ENCODE results near the gene DNAJB12. TPM values are rescaled to one million over a fixed set of nuclear protein-coding genes. Genes with fewer than 3 reads are reported as not detected.
A peak's percentile ranks its signal among the peaks of the same experiment; 100 is the strongest.
"Not testable (repeated sequence)": the region's sequence is repeated elsewhere in the genome, so short reads cannot be mapped to it uniquely, and the experiment has no call there.

DNAJB12 gene
- 10 to 100 TPM; 37.0 to 38.9 (median 37.7) TPM for total RNA-seq
- long read RNA-seq, donor 1, full-length matches to known transcripts: 45 of 83 reads
- long read RNA-seq, donor 1, partial matches to known transcripts: 2 of 83 reads
- long read RNA-seq, donor 1, other reads (novel, unspliced or antisense): 36 of 83 reads
- long read RNA-seq, donor 2, full-length matches to known transcripts: 38 of 60 reads
- long read RNA-seq, donor 2, partial matches to known transcripts: 7 of 60 reads
- long read RNA-seq, donor 2, other reads (novel, unspliced or antisense): 15 of 60 reads

DNA sequence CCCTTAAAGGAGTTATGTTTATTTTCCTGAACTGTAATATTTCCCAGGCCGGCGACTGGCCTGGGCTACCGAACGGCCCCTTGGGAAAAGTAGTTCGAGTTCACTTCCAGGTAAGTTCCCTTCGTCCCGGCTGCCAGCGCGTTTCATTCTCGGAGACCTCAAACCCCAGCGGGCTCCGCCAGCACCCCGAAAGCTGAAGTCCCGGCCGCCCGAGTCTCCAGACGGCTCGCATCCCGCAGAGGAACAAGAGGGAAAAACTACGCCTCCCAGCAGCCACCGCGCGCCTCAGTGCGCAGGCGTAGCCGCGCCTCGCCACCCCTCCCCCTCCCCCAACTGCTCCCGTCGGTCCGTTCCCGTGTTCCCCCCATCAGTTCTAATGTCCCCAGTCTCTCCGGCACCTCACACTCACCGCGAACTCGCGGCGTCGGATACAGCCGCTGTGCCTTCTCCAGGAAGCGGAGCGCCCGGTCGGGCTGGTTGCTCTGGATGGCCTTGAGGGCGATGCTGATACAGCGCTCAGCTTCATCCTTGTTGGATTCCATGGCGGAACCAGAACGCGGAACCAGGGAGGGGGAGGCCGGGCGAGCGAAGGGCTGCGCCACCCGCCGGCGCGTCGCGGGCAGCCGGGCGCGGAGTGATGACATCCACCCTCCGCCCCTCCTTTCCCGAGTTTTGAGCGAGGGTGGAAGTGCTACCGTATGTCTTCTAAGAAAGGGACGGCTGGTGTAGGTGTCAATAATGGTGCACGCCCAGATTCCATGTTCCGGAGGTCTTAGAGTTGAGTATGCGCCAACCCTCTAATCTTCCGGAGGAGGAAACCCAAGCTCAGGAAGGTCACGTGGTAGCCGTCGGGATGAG, at the start of gene DNAJB12:
DNAJB12 (minus strand) TSS at position 564 of the 858 bp plus-strand sequence; CDS start at position 542, 22 bp downstream.
- intact Hi-C loops (cut with DNase I, micrococcal nuclease): no loop called here
- Histone ChIP-seq H3K4me3 (peak within 1 kb of the TSS; percentile 77), H3K9me3 (no peaks in the 10 kb centered on the region), H3K36me3 (ENCODE audit: low read depth) (no peaks in the 10 kb centered on the region), H3K4me1 (ENCODE audit: low read depth) (peaks cover 17% of the 10 kb centered on the region)
- TF ChIP-seq, protein P1, sequence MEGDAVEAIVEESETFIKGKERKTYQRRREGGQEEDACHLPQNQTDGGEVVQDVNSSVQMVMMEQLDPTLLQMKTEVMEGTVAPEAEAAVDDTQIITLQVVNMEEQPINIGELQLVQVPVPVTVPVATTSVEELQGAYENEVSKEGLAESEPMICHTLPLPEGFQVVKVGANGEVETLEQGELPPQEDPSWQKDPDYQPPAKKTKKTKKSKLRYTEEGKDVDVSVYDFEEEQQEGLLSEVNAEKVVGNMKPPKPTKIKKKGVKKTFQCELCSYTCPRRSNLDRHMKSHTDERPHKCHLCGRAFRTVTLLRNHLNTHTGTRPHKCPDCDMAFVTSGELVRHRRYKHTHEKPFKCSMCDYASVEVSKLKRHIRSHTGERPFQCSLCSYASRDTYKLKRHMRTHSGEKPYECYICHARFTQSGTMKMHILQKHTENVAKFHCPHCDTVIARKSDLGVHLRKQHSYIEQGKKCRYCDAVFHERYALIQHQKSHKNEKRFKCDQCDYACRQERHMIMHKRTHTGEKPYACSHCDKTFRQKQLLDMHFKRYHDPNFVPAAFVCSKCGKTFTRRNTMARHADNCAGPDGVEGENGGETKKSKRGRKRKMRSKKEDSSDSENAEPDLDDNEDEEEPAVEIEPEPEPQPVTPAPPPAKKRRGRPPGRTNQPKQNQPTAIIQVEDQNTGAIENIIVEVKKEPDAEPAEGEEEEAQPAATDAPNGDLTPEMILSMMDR (IDR thresholded peaks at IDR 0.05): no peak
- ATAC-seq (peak; percentile 96), DNase-seq (peak; percentile 91 to 93 (median 93))

DNA sequence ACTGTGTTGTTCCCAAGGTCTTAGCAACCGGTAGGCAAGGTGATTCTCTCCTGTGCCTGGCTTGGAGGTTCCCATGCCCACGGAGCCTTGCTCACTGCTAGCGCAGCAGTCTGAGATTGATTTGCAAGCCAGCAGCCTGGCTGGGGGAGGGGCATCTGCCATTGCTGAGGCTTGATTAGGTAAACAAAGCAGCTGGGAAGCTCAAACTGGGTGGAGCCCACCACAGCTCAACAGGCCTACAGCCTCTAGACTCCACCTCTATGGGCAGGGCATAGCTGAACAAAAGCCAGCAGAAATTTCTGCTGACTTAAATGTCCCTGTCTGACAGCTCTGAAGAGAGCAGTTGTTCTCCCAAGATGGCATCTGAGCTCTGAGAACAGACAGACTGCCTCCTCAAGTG, 40.9 kb upstream of the DNAJB12 start:
- H3K36me3 ChIP-seq (ENCODE audit: low read depth); H3K4me3 ChIP-seq; H3K9me3 ChIP-seq; ATAC-seq; intact Hi-C loops (cut with DNase I, micrococcal nuclease); H3K4me1 ChIP-seq (ENCODE audit: low read depth): not testable (repeated sequence)
- DNase-seq: peak in 1 of 3 donors; percentile 6

DNA sequence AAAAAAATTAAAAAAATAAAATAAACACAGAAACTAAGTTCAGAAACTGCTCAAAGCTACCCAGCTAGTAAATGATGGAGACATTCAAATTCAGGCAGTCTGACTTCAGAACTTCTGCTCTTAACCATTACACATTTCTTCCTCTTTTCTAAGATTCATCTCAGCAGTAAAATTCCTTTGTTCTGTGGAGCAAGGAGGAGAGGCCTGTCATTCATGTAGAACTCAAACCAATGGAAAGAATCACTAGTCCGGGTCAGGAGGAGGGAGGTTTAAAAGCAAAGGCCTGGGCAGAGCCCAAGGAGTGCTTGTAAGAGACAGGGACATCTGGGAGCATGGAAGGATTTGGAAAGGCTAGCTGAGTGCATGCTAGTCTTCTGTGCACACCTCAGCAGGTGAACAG, 37.9 kb upstream of the DNAJB12 start:
- DNase-seq (no peak), ATAC-seq (no peak)
- H3K4me1 ChIP-seq (ENCODE audit: low read depth): no peaks in the 10 kb centered on the region
- no peak overlapping the region for H3K4me3 ChIP-seq
- no peaks in the 10 kb centered on the region for H3K9me3 ChIP-seq
- TF ChIP-seq, protein P1 (IDR thresholded peaks at IDR 0.05): no peak
- no peaks in the 10 kb centered on the region for H3K36me3 ChIP-seq (ENCODE audit: low read depth)
- intact Hi-C loops (cut with DNase I, micrococcal nuclease): no loop called here

DNA sequence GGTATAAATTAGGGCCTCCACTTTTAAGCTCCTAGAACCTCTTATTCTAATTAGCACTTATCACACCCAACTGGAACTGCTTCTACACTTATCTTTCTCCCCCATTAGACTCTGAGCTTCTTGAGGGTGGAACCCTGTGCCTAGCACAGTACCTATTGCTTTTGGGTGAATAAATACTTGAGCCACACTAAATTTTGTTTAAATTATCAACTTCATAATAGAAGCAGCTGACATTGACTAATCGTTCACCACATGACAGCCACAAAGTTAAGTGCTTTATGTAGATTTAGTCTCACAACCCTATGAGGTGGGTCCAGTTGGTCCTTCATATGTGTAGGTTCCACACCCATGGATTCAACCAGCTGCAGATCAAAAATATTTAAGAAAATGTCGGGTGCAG, 36.0 kb upstream of the DNAJB12 start:
- Histone ChIP-seq H3K9me3 (no peaks in the 10 kb centered on the region), H3K4me3 (no peak overlapping the region), H3K36me3 (ENCODE audit: low read depth) (no peaks in the 10 kb centered on the region), H3K4me1 (ENCODE audit: low read depth) (no peaks in the 10 kb centered on the region)
- ATAC-seq: no peak
- TF ChIP-seq, protein P1 (IDR thresholded peaks at IDR 0.05): no peak
- intact Hi-C loops (cut with DNase I, micrococcal nuclease): no loop called here
- DNase-seq: no peak

DNA sequence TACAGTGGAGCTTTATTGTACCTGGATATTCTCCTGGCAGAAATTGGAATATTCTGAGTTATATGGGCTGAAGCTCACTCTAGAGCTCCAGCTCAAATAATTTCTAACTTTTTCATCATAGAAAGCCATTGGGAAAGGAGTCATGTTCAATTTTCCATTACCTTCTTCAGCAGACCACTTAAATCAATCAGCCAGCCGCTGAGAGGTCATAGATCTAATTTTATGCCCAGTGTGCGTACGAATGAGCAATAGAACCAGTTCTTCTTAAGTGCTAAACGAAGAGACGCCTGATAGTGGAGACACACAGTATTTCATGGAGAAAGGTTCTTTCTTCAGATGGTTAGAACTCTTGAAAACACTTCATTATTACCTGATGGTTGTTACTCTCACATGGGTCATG, 35.0 kb upstream of the DNAJB12 start:
- no peak for DNase-seq
- H3K36me3 ChIP-seq (ENCODE audit: low read depth): no peaks in the 10 kb centered on the region
- no peak for ATAC-seq
- TF ChIP-seq, protein P1 (IDR thresholded peaks at IDR 0.05): no peak
- no peaks in the 10 kb centered on the region for H3K4me1 ChIP-seq (ENCODE audit: low read depth)
- no peaks in the 10 kb centered on the region for H3K9me3 ChIP-seq
- intact Hi-C loops (cut with DNase I, micrococcal nuclease): no loop called here
- H3K4me3 ChIP-seq: no peak overlapping the region

DNA sequence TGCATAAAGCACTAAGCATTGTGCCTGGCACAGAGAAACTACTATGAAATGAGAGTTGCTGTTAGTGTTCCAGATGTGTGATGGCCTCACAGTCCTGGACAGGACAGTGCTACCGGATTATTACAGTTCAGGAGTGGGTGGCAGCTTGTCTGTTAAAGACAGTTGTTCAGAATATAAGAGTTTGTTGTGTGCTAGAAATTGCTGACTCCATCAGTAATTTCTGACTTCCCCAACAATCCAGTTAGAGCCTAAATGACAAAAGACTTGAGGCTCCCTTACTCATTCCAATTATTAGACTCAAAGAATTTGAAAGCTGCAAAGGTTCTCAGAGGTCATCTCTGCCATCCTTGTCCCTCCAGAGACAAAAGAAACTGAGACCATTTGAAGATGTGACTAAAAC, 34.3 kb upstream of the DNAJB12 start:
- no peak for ATAC-seq
- intact Hi-C loops (cut with DNase I, micrococcal nuclease): no loop called here
- no peaks in the 10 kb centered on the region for H3K36me3 ChIP-seq (ENCODE audit: low read depth)

More for the DNA sequence above, 34.3 kb upstream of the DNAJB12 start:
- TF ChIP-seq, protein P1 (IDR thresholded peaks at IDR 0.05): no peak
- no peak for DNase-seq
- H3K4me3 ChIP-seq: no peak overlapping the region
- H3K9me3 ChIP-seq: no peaks in the 10 kb centered on the region
- no peaks in the 10 kb centered on the region for H3K4me1 ChIP-seq (ENCODE audit: low read depth)

Data from mucosa of descending colon (tissue), 3 donors.